Calu3 (cell line): Measurements from ENCODE around the gene CCT3. TPM values are rescaled to one million over a fixed set of nuclear protein-coding genes. Genes with fewer than 3 reads are reported as not detected.
A peak's percentile ranks its signal among the peaks of the same experiment; 100 is the strongest.
"Not testable (repeated sequence)": the region's sequence is repeated elsewhere in the genome, so short reads cannot be mapped to it uniquely, and the experiment has no call there.

Source experiments
- BruUV-seq: library from RNA; stranded (reverse); fragments of 400-500 nt; replicated peaks from 2 replicates; lab custom pipeline; 2021; lab: Mats Ljungman, UMichigan
- CTCF ChIA-PET: fragments of 300-600 bp; sonication (Branson Sonifier 250); formaldehyde crosslinking; loops from one replicate; lab custom pipeline; 2022; ENCODE audit warnings: antibody characterized with exemption; lab: Charles Lee
- DNase-seq: peaks from one replicate; pipeline ENCODE4 v3.0.0; 2022
- H3K27ac Mint-ChIP-seq: one replicate; pipeline ENCODE4 v1.8.0; 2022; ENCODE audit warnings: mixed read lengths; ENCODE audit not compliant: unreplicated experiment
- H3K27me3 Mint-ChIP-seq: one replicate; pipeline ENCODE4 v1.8.0; 2022; ENCODE audit warnings: mixed read lengths; ENCODE audit not compliant: unreplicated experiment
- H3K36me3 Mint-ChIP-seq: one replicate; pipeline ENCODE4 v1.8.0; 2022; ENCODE audit warnings: mild to moderate bottlenecking, moderate library complexity, mixed read lengths; ENCODE audit not compliant: insufficient read depth, unreplicated experiment
- H3K4me1 Mint-ChIP-seq: one replicate; pipeline ENCODE4 v1.8.0; 2022; ENCODE audit warnings: mild to moderate bottlenecking, low read depth, mixed read lengths; ENCODE audit not compliant: unreplicated experiment
- H3K4me3 Mint-ChIP-seq: one replicate; pipeline ENCODE4 v1.8.0; 2022; ENCODE audit warnings: mild to moderate bottlenecking, low read depth, moderate library complexity, mixed read lengths; ENCODE audit not compliant: unreplicated experiment
- H3K9me3 Mint-ChIP-seq: one replicate; pipeline ENCODE4 v1.8.0; 2022; ENCODE audit warnings: low read depth, mixed read lengths; ENCODE audit not compliant: unreplicated experiment
- intact Hi-C: fragments of 100-400 bp; cut with micrococcal nuclease; formaldehyde crosslinking; loops from one replicate; pipeline ENCODE4 v1.10.0; 2022; ENCODE audit not compliant: unreplicated experiment
- total RNA-seq: library from RNA; stranded (reverse); gene quantifications from 2 replicates; pipeline ENCODE4 v1.2.3, GENCODE V29; 2022
- TF ChIP-seq, protein P1 (sequence below): fragments of 200-600 bp; IDR thresholded peaks from one replicate; pipeline ENCODE4 v1.8.0; 2022; ENCODE audit warnings: antibody characterized with exemption; ENCODE audit not compliant: unreplicated experiment

The CCT3 gene
- total RNA-seq, 1 experiment from 2014 or later = 598 TPM

DNA sequence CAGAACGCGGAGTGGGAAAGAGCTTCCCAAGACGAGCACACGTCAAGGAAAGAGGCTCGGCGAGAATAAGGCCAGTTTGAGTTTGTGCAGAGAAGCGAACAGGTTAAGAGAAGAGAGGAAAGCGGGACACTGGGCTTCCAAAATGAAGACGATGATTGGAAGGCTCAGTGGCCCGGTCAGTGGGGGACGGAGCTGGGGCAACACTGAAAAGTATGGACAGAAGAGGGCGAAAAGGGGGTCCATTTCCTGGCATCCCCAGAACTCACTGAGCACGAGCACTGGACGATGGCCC, 258 bp downstream of the CCT3 start:
- peaks cover 25% of the 10 kb centered on the region for H3K4me1 Mint-ChIP-seq
- peak overlapping the region; percentile 98 for H3K4me3 Mint-ChIP-seq
- TF ChIP-seq, protein P1, sequence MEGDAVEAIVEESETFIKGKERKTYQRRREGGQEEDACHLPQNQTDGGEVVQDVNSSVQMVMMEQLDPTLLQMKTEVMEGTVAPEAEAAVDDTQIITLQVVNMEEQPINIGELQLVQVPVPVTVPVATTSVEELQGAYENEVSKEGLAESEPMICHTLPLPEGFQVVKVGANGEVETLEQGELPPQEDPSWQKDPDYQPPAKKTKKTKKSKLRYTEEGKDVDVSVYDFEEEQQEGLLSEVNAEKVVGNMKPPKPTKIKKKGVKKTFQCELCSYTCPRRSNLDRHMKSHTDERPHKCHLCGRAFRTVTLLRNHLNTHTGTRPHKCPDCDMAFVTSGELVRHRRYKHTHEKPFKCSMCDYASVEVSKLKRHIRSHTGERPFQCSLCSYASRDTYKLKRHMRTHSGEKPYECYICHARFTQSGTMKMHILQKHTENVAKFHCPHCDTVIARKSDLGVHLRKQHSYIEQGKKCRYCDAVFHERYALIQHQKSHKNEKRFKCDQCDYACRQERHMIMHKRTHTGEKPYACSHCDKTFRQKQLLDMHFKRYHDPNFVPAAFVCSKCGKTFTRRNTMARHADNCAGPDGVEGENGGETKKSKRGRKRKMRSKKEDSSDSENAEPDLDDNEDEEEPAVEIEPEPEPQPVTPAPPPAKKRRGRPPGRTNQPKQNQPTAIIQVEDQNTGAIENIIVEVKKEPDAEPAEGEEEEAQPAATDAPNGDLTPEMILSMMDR = no peak
- no TSS peak for BruUV-seq
- H3K27me3 Mint-ChIP-seq = peaks cover 4% of the 10 kb centered on the region
- no peaks in the 10 kb centered on the region for H3K9me3 Mint-ChIP-seq
- DNase-seq = no peak
- peak overlapping the region; percentile 94 for H3K27ac Mint-ChIP-seq
- H3K36me3 Mint-ChIP-seq = peaks cover 65% of the 10 kb centered on the region
- CTCF ChIA-PET = interaction anchor here (0.6 to 1.2 kb wide), 7 partner anchors 15 to 279 kb away, joined by 3 to 4 read pairs (median 4); partner anchors contain the start of gene SMG5
- intact Hi-C loops = loop anchor here (5.0 kb wide), 1 partner anchor 56 kb away; the partner anchor contains the start of genes SMG5 and TMEM79

DNA sequence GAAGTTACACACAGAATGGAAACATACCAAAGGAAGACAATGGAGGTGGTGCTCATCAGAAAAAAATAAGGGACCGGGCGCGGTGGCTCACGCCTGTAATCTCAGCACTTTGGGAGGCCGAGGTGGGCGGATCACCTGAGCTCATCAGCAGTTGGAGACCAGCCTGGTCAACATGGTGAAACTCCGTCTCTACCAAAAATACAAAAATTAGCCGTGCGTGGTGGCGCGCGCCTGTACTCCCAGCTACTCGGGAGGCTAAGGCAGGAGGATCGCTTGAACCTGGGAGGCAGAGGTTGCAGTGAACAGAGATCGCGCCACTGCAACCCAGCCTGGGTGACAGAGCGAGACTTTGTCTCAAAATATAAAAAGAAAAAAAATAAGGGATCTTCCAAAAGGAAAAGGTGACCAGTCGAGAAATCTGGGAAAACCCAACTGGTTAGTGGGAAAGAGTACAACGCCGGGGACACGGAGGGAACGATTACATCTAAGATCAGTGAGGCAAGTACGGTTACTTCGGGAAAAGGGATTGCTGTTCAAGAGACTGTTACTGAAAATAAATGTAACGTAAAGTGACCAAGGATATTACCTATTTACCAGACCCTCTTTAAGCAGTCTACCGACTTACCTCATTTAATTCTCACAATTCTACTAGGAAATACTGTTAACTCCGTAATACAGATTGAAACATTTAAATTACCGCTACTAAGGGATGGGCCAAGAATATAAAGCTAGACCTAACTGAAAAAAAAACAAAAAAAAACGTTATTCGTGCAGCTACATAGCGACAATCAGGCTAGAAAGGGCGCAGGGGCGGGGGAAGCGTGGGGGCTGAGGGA, 822 bp downstream of the CCT3 start:
- no peaks in the 10 kb centered on the region for H3K27me3 Mint-ChIP-seq
- H3K36me3 Mint-ChIP-seq = peaks cover 71% of the 10 kb centered on the region
- DNase-seq = no peak
- H3K27ac Mint-ChIP-seq = peak overlapping the region; percentile 94
- peak overlapping the region; percentile 98 for H3K4me3 Mint-ChIP-seq
- peaks cover 25% of the 10 kb centered on the region for H3K4me1 Mint-ChIP-seq
- H3K9me3 Mint-ChIP-seq = no peaks in the 10 kb centered on the region
- TF ChIP-seq, protein P1 = no peak
- CTCF ChIA-PET = interaction anchor here (0.5 to 1.2 kb wide), 7 partner anchors 15 to 275 kb away, joined by 3 to 5 read pairs (median 4); partner anchors contain the start of gene SMG5
- intact Hi-C loops = loop anchor here (5.0 kb wide), 1 partner anchor 55 kb away; the partner anchor contains the start of genes SMG5 and TMEM79
- BruUV-seq = TSS peak; percentile 40

DNA sequence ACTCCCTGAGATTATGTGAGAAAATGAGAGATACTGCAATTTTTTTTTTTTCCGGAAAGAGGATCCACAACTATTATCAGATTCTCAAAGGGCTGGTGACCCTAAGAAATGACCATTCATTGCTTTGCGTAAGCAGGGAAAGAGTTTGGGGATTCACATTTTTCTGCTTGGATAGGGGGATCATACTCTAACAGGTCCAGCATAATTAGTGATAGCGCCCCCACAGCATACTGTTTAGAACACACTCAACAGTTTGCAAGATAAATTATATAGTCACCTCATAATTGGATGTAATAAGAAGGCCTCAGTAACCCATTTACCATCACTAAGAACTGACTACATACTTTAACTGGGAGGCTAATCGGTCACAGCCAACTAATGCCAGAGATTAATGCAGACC, 1.9 kb downstream of the CCT3 start:
- TF ChIP-seq, protein P1 = no peak
- intact Hi-C loops = loop anchor here (5.0 kb wide), 1 partner anchor 54 kb away; the partner anchor contains the start of genes SMG5 and TMEM79
- DNase-seq = peak; percentile 27
- CTCF ChIA-PET = interaction anchor here (0.6 to 0.7 kb wide), 2 partner anchors 274 to 433 kb away, joined by 5 to 7 read pairs; no protein-coding TSS in a partner anchor
- BruUV-seq = no TSS peak
- Mint-ChIP-seq H3K4me3 (peak overlapping the region; percentile 98), H3K27me3 (no peaks in the 10 kb centered on the region), H3K4me1 (peaks cover 25% of the 10 kb centered on the region), H3K27ac (no peak overlapping the region), H3K9me3 (no peaks in the 10 kb centered on the region), H3K36me3 (peaks cover 81% of the 10 kb centered on the region)

DNA sequence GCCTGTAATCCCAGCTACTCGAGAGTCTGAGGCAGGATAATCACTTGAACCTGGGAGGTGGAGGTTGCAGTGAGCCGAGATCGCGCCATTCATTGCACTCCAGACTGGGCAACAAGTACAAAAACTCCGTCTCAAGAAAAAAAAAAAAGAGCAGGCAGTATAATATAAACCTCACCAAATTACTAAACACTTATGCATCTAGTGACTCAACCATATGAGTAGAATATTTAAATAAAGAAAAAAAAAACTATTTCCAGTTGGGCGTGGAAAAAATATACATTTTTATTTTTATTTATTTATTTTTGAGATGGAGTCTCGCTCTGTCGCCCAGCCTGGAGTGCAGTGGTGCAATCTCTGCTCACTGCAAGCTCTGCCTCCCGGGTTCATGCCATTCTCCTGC, 14.9 kb downstream of the CCT3 start:
- H3K9me3 Mint-ChIP-seq, DNase-seq, H3K27me3 Mint-ChIP-seq, H3K4me3 Mint-ChIP-seq, H3K27ac Mint-ChIP-seq, BruUV-seq, H3K4me1 Mint-ChIP-seq, intact Hi-C loops: not testable (repeated sequence)
- H3K36me3 Mint-ChIP-seq = peaks cover 83% of the 10 kb centered on the region
- CTCF ChIA-PET = interaction anchor here (0.6 to 1.1 kb wide), 3 partner anchors 15 to 82 kb away, joined by 3 to 5 read pairs (median 3); partner anchors contain the start of genes CCT3 and TMEM79
